Liver (tissue), 9 donors: ENCODE results near the gene PRC1. TPM values are rescaled to one million over a fixed set of nuclear protein-coding genes. Genes with fewer than 3 reads are reported as not detected.

Source experiments
- DNase-seq: peaks from one replicate; pipeline ENCODE4 v3.0.0-alpha.2; 2017; ENCODE audit warnings: low spot score
- H3K27ac ChIP-seq, 2 donors: one replicate each; pipeline ENCODE4 v1.7.0; 2013; ENCODE audit warnings: inconsistent platforms in 2 of 2, low read length in 2 of 2, control low read depth in 1 of 2, low read depth in 1 of 2, mild to moderate bottlenecking in 1 of 2
- H3K27me3 ChIP-seq, 4 donors: one replicate each; pipeline versions ENCODE4 v1.6.1 to v1.7.0; 2013; ENCODE audit warnings: low read length in 3 of 4, inconsistent platforms in 1 of 4, mild to moderate bottlenecking in 1 of 4, moderate library complexity in 1 of 4; ENCODE audit not compliant: control insufficient read depth in 4 of 4, insufficient read depth in 4 of 4
- H3K36me3 ChIP-seq, 4 donors: one replicate each; pipeline versions ENCODE4 v1.6.1 to v1.7.0; 2013; ENCODE audit warnings: low read length in 3 of 4, mild to moderate bottlenecking in 3 of 4, low read depth in 1 of 4, moderate library complexity in 1 of 4; ENCODE audit not compliant: control insufficient read depth in 4 of 4, insufficient read depth in 3 of 4
- H3K4me1 ChIP-seq, 4 donors: one replicate each; pipeline versions ENCODE4 v1.6.1 to v1.7.0; 2013; ENCODE audit warnings: low read length in 3 of 4, mild to moderate bottlenecking in 3 of 4, moderate library complexity in 1 of 4; ENCODE audit not compliant: control insufficient read depth in 4 of 4, insufficient read depth in 4 of 4
- H3K4me3 ChIP-seq, 3 donors: one replicate each; pipeline versions ENCODE4 v1.6.1 to v1.7.0; 2013; ENCODE audit warnings: low read length in 3 of 3, control low read depth in 1 of 3, low read depth in 1 of 3, mild to moderate bottlenecking in 1 of 3
- H3K9ac ChIP-seq, 2 donors: one replicate each; pipeline ENCODE4 v1.7.0; 2013; ENCODE audit warnings: low read length in 2 of 2, mild to moderate bottlenecking in 2 of 2, moderate library complexity in 2 of 2, control low read depth in 1 of 2, low read depth in 1 of 2
- H3K9me3 ChIP-seq, 4 donors: one replicate each; pipeline versions ENCODE4 v1.6.1 to v1.7.0; 2013; ENCODE audit warnings: low read length in 3 of 4; ENCODE audit not compliant: control insufficient read depth in 4 of 4
- EGR1 ChIP-seq, 2 donors: IDR thresholded peaks; 2 replicates each; pipeline ENCODE4 v1.6.1; 2016 to 2018; ENCODE audit warnings: antibody characterized with exemption in 2 of 2, low read depth in 2 of 2
- FOXA1 ChIP-seq: IDR thresholded peaks from 2 replicates; pipeline ENCODE4 v1.6.1; 2016; ENCODE audit warnings: antibody characterized with exemption
- FOXA2 ChIP-seq: IDR thresholded peaks from 2 replicates; pipeline ENCODE4 v1.6.1; 2016; ENCODE audit warnings: antibody characterized with exemption
- GABPA ChIP-seq, 2 donors: IDR thresholded peaks in 1 of 2; conservative IDR thresholded peaks in 1 of 2; 2 replicates each; pipeline ENCODE4 v1.6.1; 2016; ENCODE audit warnings: antibody characterized with exemption in 2 of 2, mild to moderate bottlenecking in 1 of 2, moderate library complexity in 1 of 2
- HNF4A ChIP-seq, 2 donors: conservative IDR thresholded peaks; 2 replicates each; pipeline ENCODE4 v1.6.1; 2016; ENCODE audit warnings: antibody characterized with exemption in 2 of 2, mild to moderate bottlenecking in 2 of 2
- HNF4G ChIP-seq: IDR thresholded peaks from 2 replicates; pipeline ENCODE4 v1.6.1; 2016; ENCODE audit warnings: antibody characterized with exemption
- JUND ChIP-seq, 2 donors: IDR thresholded peaks; 2 replicates each; pipeline ENCODE4 v1.6.1; 2016; ENCODE audit warnings: antibody characterized with exemption in 2 of 2
- RXRA ChIP-seq, 2 donors: IDR thresholded peaks; 2 replicates each; pipeline ENCODE4 v1.6.1; 2017 to 2018; ENCODE audit warnings: antibody characterized with exemption in 2 of 2, mild to moderate bottlenecking in 1 of 2
- SP1 ChIP-seq: IDR thresholded peaks from 2 replicates; pipeline ENCODE4 v1.6.1; 2018; ENCODE audit warnings: antibody characterized with exemption, mild to moderate bottlenecking
- TAF1 ChIP-seq: conservative IDR thresholded peaks from 2 replicates; pipeline ENCODE4 v1.6.1; 2016; ENCODE audit warnings: antibody characterized with exemption, mild to moderate bottlenecking
- YY1 ChIP-seq: IDR thresholded peaks from 2 replicates; pipeline ENCODE4 v1.6.1; 2016; ENCODE audit warnings: antibody characterized with exemption, mild to moderate bottlenecking
- WGBS: extraction: QIAGEN DNeasy Blood & Tissue Kit; methylation state at CpG from one replicate; pipeline ENCODE4 v1.1.7; 2013; 5-methylcytosine and 5-hydroxymethylcytosine counted together
- polyA plus RNA-seq, 2 donors: library from polyadenylated mRNA; stranded (reverse) in 1 of 2; unstranded in 1 of 2; fragments of 200-250 nt in 1 of 2; fragments of >200 nt in 1 of 2; fragmentation: Nextera tagmentation in 1 of 2; extraction: Ambion mirVana in 1 of 2; gene quantifications; one replicate each; pipeline versions ENCODE4 v1.2.1 to v1.2.3, GENCODE V29; 2013 to 2015
- total RNA-seq, 2 donors: library from RNA; depleted of rRNA; stranded (reverse); fragments of >200 nt; gene quantifications; one replicate each; pipeline ENCODE4 v1.2.3, GENCODE V29; 2014
- TF ChIP-seq, protein P1 (sequence below): IDR thresholded peaks from 2 replicates; pipeline ENCODE4 v1.6.1; 2016; ENCODE audit warnings: antibody characterized with exemption
- TF ChIP-seq, protein P2 (sequence below): IDR thresholded peaks from 2 replicates; pipeline ENCODE4 v1.6.1; 2016; ENCODE audit warnings: antibody characterized with exemption
- TF ChIP-seq, protein P3 (sequence below): fragments of 150-350 bp; IDR thresholded peaks from 2 replicates; pipeline ENCODE4 v1.5.1; 2017; ENCODE audit warnings: improper control_type of control experiment, low read depth, low read length; ENCODE audit not compliant: missing input control
- TF ChIP-seq, protein P4 (sequence below): IDR thresholded peaks from 2 replicates; pipeline ENCODE4 v1.6.1; 2016; ENCODE audit warnings: antibody characterized with exemption
- TF ChIP-seq, protein P5 (sequence below): IDR thresholded peaks from 2 replicates; pipeline ENCODE4 v1.6.1; 2016; ENCODE audit warnings: antibody characterized with exemption, mild to moderate bottlenecking
- donor health status: healthy.
- donor health status: healthy.
- donor health status: healthy.
- donor health status: healthy.
- donor health status: healthy.

Gene PRC1
- total and polyA plus RNA-seq, 4 donors: 2.1 to 128 (median 5.6) TPM

DNA sequence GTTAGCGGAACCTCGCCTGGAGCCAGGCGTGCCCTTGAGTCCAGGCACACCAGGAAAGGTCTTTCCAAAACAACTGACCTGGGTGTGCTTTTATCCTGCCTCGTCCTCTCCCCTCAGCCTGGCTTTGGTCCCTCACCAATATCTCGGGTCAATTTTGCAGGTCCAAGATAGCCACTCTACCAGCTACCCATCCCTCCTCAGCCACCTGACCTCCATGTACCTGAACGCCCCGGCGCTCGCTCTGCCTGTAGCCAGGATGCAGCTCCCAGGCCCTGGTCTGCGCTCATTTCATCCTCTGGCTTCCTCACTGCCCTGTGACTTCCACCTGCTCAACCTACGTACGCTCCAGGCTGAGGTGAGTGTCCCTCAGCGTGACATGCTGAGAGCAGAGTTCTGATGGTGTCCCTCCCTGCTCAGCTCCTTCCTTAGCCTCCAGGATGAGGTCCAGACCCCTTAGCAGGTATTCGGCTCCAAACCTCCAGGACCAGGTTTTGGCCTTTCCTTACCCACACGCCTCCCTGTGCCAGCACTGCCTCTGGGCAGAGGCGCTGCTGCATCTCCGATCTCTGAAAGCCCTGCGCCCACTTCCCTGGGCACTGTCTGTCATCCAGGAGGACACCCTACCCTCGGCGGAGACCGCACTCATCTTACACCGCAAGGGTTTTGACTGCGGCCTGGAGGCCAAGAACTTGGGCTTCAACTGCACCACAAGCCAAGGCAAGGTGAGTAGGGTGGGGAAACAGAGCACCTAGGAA is 76.1 kb downstream of the PRC1 start:
- Histone ChIP-seq H3K9ac (no peak overlapping the region), H3K27ac (no peak overlapping the region), H3K4me1 (no peaks in the 10 kb centered on the region), H3K36me3 (peaks cover 9 to 75% (median 56%) of the 10 kb centered on the region in 4 donors), H3K9me3 (no peaks in the 10 kb centered on the region), H3K27me3 (no peaks in the 10 kb centered on the region), H3K4me3 (no peak overlapping the region)
- no peak for TF ChIP-seq HNF4G
- TF ChIP-seq, protein P1, sequence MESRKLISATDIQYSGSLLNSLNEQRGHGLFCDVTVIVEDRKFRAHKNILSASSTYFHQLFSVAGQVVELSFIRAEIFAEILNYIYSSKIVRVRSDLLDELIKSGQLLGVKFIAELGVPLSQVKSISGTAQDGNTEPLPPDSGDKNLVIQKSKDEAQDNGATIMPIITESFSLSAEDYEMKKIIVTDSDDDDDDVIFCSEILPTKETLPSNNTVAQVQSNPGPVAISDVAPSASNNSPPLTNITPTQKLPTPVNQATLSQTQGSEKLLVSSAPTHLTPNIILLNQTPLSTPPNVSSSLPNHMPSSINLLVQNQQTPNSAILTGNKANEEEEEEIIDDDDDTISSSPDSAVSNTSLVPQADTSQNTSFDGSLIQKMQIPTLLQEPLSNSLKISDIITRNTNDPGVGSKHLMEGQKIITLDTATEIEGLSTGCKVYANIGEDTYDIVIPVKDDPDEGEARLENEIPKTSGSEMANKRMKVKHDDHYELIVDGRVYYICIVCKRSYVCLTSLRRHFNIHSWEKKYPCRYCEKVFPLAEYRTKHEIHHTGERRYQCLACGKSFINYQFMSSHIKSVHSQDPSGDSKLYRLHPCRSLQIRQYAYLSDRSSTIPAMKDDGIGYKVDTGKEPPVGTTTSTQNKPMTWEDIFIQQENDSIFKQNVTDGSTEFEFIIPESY: no peak
- no peak for DNase-seq
- WGBS: 97% methylated on average over 23 of the region's 23 CpGs

DNA sequence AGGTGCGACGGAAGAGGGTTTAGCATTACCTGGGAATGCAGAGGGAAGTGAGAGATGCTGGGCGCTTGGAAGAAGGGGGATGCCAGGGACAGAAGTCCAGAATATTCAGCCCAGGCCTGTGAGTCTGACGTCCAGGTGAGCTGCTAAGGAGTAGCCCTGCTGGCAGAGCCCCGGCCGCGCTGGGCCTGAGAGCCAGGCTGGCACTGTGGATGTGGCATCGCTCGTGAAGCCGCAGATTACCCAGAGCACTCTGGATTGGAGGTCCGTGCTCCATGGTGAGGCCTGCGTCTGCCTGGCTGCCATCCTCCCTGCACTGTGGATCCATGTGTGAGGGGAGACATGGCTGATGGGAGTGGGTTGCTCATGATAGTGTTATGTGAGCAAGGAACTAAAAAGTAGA is 76.8 kb downstream of the PRC1 start:
- TF ChIP-seq SP1 (no peak), HNF4A (conservative IDR thresholded peaks at IDR 0.05) (no peak), TAF1 (no peak)
- TF ChIP-seq, protein P2, sequence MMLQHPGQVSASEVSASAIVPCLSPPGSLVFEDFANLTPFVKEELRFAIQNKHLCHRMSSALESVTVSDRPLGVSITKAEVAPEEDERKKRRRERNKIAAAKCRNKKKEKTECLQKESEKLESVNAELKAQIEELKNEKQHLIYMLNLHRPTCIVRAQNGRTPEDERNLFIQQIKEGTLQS: no peak
- TF ChIP-seq, protein P3, sequence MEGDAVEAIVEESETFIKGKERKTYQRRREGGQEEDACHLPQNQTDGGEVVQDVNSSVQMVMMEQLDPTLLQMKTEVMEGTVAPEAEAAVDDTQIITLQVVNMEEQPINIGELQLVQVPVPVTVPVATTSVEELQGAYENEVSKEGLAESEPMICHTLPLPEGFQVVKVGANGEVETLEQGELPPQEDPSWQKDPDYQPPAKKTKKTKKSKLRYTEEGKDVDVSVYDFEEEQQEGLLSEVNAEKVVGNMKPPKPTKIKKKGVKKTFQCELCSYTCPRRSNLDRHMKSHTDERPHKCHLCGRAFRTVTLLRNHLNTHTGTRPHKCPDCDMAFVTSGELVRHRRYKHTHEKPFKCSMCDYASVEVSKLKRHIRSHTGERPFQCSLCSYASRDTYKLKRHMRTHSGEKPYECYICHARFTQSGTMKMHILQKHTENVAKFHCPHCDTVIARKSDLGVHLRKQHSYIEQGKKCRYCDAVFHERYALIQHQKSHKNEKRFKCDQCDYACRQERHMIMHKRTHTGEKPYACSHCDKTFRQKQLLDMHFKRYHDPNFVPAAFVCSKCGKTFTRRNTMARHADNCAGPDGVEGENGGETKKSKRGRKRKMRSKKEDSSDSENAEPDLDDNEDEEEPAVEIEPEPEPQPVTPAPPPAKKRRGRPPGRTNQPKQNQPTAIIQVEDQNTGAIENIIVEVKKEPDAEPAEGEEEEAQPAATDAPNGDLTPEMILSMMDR: no peak
- H3K9me3 ChIP-seq: no peaks in the 10 kb centered on the region
- H3K27ac ChIP-seq: no peak overlapping the region
- H3K36me3 ChIP-seq: peaks cover 13 to 82% (median 62%) of the 10 kb centered on the region in 4 donors
- DNase-seq: no peak
- H3K4me3 ChIP-seq: no peak overlapping the region
- H3K4me1 ChIP-seq: no peaks in the 10 kb centered on the region
- WGBS: 97% methylated on average over 12 of the region's 12 CpGs
- no peak overlapping the region for H3K9ac ChIP-seq
- no peaks in the 10 kb centered on the region for H3K27me3 ChIP-seq

DNA sequence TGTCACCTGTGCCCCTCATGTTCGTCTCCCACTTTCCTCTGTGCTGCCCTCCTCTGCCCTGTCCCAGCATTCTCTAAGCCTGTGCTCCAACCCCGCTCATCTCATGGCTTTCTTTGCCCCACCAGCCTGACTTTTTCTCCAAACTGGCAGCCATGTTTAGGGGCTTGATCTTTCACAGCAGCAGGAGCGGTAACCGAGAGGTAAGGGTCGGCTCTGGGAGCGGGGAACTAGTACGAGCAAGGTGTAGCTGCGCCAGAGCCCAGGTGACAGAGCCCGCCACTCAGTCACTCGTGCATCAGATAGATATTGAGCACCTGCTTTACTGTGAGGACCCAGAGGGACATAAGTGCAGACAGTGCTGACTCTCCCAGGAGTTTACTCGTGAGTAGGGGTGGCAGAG is 77.9 kb downstream of the PRC1 start:
- no peaks in the 10 kb centered on the region for H3K27me3 ChIP-seq
- no peak overlapping the region for H3K9ac ChIP-seq
- no peak for DNase-seq
- peak overlapping the region; percentile 15 to 40 for H3K27ac ChIP-seq
- H3K4me3 ChIP-seq: no peak overlapping the region
- 91% methylated on average over 11 of the region's 11 CpGs for WGBS
- no peaks in the 10 kb centered on the region for H3K9me3 ChIP-seq
- H3K4me1 ChIP-seq: no peaks in the 10 kb centered on the region
- H3K36me3 ChIP-seq: peaks cover 19 to 93% (median 70%) of the 10 kb centered on the region in 4 donors
- no peak for TF ChIP-seq YY1
- TF ChIP-seq, protein P4, sequence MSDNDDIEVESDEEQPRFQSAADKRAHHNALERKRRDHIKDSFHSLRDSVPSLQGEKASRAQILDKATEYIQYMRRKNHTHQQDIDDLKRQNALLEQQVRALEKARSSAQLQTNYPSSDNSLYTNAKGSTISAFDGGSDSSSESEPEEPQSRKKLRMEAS: no peak
- no peak for TF ChIP-seq HNF4G
- no peak for TF ChIP-seq TAF1
- TF ChIP-seq, protein P3: no peak
- TF ChIP-seq HNF4A (conservative IDR thresholded peaks at IDR 0.05): no peak
- TF ChIP-seq, protein P5, sequence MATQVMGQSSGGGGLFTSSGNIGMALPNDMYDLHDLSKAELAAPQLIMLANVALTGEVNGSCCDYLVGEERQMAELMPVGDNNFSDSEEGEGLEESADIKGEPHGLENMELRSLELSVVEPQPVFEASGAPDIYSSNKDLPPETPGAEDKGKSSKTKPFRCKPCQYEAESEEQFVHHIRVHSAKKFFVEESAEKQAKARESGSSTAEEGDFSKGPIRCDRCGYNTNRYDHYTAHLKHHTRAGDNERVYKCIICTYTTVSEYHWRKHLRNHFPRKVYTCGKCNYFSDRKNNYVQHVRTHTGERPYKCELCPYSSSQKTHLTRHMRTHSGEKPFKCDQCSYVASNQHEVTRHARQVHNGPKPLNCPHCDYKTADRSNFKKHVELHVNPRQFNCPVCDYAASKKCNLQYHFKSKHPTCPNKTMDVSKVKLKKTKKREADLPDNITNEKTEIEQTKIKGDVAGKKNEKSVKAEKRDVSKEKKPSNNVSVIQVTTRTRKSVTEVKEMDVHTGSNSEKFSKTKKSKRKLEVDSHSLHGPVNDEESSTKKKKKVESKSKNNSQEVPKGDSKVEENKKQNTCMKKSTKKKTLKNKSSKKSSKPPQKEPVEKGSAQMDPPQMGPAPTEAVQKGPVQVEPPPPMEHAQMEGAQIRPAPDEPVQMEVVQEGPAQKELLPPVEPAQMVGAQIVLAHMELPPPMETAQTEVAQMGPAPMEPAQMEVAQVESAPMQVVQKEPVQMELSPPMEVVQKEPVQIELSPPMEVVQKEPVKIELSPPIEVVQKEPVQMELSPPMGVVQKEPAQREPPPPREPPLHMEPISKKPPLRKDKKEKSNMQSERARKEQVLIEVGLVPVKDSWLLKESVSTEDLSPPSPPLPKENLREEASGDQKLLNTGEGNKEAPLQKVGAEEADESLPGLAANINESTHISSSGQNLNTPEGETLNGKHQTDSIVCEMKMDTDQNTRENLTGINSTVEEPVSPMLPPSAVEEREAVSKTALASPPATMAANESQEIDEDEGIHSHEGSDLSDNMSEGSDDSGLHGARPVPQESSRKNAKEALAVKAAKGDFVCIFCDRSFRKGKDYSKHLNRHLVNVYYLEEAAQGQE: no peak
- no peak for TF ChIP-seq GABPA (IDR thresholded peaks at IDR 0.05 in 1 of 2, conservative IDR thresholded peaks at IDR 0.05 in 1 of 2)
- TF ChIP-seq EGR1 (IDR thresholded peaks at IDR 0.05; ENCODE audit: low read depth in 2 of 2): no peak
- TF ChIP-seq FOXA2: no peak
- no peak for TF ChIP-seq FOXA1
- no peak for TF ChIP-seq JUND (IDR thresholded peaks at IDR 0.05)
- no peak for TF ChIP-seq RXRA (IDR thresholded peaks at IDR 0.05)
